Ecto neural progenitor cell (in vitro differentiated cells): ENCODE measurements around the gene TBC1D5.
"Not testable (repeated sequence)": the region's sequence is repeated elsewhere in the genome, so short reads cannot be mapped to it uniquely, and the experiment has no call there.

ENCODE experiments used
- DNase-seq: peaks from one replicate; pipeline ENCODE4 v3.0.0-alpha.2; 2018; ENCODE audit warnings: low spot score

The TBC1D5 gene

GRCh38 chr3:17642474-17642873 lies 100.0 kb downstream of the TBC1D5 start:
- no peak for DNase-seq

GRCh38 chr3:17640466-17640865 lies 102.0 kb downstream of the TBC1D5 start:
- no peak for DNase-seq

- DNase-seq, result no peak
Observed at GRCh38 chr3:17639765-17640164, 102.7 kb downstream of the TBC1D5 start.

DNA sequence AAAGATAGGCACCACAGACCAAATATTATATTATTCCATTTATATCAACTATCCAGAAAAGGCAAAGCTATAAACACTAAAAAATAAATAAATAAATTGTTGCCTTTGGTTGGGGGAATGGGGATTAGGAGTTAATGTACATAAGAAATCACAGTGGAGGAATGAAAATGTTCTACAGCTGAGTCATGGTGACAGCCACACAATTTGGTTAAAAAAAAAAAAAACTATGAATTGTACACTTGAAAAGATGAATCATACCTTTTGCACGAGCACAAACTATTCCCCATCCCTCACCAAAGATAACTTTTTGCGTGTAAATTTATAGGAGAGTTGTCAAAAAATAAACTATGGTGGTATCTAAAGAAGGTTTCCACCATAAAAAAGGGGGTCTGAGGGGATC lies 103.2 kb downstream of the TBC1D5 start:
- DNase-seq, result no peak

GRCh38 chr3:17638356-17638755 lies 104.1 kb downstream of the TBC1D5 start:
- no peak for DNase-seq

DNA sequence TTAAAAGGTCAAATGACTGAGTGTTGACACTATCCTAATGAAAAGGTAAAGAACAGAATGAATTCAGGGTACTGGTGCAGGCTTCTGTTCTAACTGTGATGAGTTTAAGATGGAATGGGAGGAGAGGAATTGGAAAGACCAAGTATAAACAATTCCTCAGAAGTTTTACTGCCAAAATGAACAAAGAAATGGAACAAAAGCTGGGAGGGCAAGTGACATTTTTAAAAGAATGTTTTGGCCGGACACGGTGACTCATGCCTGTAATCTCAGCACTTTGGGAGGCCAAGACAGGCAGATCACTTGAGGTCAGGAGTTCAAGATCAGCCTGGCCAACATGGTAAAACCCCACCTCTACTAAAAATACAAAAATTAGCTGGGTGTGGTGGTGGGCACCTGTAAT lies 106.8 kb downstream of the TBC1D5 start:
- not testable (repeated sequence) for DNase-seq

DNA sequence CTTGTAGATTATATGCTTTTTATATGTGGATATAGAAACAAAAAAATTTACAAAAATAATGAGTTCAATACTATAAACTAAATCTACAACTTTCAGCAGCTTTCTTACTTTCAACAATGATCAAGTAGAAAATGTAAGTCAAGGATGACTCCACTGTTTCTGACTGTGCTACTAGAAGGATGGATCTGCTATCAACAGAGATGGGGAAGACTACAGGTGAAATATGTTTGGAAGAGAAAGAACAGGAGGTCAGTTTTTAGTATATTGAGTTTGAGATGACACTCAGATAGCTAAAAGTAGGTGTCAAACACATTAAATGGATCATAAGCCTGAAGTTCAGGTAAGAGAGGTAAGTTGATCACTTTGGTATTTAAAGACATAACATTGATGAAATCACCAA lies 107.5 kb downstream of the TBC1D5 start:
- no peak for DNase-seq

DNA sequence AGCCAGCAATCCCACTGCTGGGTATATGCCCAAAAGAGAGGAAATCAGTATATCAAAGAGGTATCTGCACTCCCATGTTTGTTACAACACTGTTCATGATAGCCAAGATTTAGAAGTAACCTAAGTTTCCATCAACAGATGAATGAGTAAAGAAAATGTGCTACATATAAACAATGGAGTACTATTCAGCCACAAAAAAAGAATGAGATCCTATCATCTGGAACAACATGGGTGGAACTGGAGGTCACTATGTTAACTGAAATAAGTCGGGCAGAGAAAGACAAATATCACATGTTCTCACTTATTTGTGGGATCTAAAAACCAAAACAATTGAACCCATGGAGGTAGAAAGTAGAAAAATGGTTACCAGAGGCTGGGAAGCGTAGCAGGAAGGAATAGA lies 108.2 kb downstream of the TBC1D5 start:
- DNase-seq, result no peak

DNA sequence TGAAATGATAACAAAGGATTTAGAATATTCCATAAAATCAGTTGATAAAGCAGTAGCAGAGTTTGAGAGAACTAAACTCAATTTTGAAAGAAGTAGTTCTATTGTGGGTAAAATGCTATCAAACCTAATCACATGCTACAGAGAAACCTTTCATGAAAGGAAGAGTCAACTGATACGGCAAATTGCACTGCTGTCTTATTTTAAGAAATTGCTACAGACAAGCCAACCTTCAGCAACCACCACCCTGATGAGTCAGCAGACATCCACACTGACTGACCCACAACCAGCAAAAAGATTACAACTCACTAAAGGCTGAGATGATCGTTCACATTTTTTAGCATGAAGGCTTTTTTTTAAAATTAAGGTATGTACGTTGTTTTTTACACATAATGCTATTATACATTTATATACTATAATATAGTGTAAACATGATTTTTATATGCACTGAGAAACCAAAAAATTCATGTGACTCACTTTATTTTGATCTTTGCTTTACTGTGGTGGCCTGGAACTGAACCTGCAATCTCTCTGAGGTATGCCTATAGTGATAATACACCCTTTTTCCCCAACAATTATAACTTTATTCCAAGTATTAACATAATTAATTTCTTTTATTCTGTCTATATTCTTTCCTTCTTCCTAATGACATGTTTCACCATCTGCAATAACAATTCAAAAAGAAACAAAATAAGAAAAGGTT lies 109.9 kb downstream of the TBC1D5 start:
- no peak for DNase-seq

DNA sequence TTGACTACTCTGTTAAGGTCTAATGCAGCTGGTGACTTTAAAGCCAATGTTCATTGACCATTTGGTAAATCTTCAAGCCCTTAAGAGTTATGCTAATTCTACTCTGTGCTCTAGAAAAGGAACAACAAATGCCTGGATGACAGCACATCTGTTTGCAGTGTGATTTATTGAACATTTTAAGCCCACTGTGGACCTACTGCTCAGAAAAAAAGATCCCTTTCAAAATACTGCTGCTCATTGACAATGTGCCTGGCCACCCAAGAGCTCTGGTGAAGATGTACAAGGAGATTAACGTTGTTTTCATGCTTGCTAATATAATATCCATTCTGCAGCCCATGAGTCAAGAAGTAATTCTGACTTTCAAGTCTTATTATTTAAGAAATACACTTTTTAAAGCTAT lies 110.8 kb downstream of the TBC1D5 start:
- no peak for DNase-seq

- DNase-seq, result no peak
Observed at GRCh38 chr3:17629400-17629799, 113.0 kb downstream of the TBC1D5 start.

DNA sequence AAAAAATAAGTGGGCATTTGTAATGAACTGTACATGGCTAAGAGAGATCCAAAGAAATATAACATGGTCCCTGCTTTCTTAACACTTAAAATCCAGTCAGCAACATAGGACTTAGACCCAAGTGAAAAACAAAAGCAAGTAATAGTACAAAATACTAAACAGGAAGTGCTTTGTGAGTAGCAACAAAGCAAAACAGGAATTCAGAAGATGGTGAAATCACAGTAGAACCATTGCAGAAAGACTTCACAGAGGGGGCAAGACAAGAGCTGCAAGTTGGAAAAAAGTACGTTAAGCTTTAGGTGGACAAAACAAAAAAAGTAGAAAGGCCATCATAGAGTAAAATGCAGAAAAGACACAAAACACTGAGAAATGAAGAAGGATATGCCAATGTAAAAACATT lies 116.0 kb downstream of the TBC1D5 start:
- DNase-seq, result no peak

DNA sequence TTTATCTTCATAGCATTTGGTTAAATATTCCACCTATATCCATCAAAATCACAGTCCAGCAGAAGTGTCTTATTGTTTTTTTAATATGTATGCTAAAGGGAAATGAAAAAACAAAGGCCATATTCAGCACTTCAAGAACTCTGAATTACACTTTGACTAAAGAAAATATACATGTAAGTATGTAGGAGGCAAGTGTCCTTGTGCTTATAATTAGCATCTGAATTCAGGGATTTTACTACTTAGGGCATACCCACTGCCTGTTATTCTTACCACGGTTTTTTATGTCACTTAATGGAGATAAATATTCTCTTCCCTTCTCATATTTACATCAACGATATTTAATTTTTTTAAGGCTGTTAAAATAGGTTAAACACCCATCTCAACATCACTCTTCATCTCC lies 117.3 kb downstream of the TBC1D5 start:
- no peak for DNase-seq

DNA sequence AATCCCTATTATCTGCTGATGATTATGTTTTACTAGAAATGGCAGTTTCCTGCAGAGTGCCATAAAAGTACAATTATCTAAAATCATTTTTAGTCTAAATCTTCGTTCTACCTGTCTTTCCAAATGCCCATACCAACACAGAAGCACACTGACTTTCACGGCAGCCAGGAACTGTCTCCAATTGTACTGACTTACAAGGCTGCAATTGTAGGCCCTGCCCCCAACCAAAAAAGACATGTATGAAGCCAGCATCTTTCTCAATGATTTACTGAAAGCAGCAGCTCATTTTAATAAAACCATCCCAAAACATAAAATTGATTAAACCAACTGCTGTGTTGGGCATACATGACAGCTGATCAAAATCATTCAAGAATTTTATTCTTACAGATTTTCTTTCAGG lies 119.0 kb downstream of the TBC1D5 start:
- DNase-seq, result no peak

GRCh38 chr3:17619968-17620367 lies 122.5 kb downstream of the TBC1D5 start:
- DNase-seq, result no peak

DNA sequence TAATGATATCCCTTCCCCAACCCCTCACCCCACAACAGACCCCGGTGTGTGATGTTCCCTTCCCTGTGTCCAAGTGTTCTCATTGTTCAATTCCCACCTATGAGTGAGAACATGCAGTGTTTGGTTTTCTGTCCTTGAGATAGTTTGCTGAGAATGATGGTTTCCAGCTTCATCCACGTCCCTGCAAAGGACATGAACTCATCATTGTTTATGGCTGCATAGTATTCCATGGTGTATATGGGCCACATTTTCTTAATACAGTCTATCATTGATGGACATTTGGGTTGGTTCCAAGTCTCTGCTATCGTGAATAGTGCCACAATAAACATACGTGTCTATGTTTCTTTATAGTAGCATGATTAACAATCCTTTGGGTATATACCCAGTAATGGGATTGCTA lies 129.4 kb downstream of the TBC1D5 start:
- DNase-seq, result not testable (repeated sequence)

GRCh38 chr3:17607905-17608304 lies 134.5 kb downstream of the TBC1D5 start:
- DNase-seq, result no peak

DNA sequence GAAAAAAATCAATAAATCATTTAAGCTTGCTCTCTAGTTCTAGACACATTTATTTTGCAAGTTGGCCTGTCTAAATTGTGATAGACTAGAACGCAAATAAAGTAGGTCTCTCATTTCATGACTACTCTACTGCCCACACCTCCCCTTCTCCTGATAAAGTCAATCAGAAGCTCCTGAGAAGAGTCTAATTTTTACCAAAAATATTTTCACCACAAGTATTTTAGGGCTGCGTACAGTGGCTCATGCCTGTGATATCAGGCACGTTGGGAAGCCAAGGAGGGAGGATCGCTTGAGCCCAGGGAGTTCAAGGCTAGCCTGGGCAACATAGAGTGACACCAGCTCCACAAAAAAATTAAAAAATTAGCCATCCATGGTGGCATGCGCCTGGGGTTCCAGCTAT lies 136.5 kb downstream of the TBC1D5 start:
- DNase-seq, result no peak

GRCh38 chr3:17605032-17605431 lies 137.4 kb downstream of the TBC1D5 start:
- no peak for DNase-seq

DNA sequence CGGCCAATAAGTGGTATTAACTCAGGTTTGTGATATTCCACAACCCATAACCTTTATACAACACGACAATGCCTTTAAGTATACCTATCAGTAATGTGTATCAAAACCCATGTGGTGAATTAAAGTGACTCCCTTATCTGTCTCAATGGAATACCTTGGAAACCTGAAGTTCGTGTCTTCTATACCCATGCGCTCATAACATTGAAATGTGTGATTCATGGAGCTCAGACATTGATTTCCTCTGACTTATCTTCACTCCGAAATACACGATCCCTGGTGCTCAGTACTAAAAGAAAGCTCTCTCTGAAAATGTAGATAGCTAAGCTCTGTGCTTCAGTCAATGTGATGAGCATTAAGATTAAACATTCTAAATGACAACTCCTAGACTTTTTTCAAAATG lies 140.3 kb downstream of the TBC1D5 start:
- DNase-seq, result no peak

GRCh38 chr3:17592956-17593355 lies 149.5 kb downstream of the TBC1D5 start:
- DNase-seq, result no peak

DNA sequence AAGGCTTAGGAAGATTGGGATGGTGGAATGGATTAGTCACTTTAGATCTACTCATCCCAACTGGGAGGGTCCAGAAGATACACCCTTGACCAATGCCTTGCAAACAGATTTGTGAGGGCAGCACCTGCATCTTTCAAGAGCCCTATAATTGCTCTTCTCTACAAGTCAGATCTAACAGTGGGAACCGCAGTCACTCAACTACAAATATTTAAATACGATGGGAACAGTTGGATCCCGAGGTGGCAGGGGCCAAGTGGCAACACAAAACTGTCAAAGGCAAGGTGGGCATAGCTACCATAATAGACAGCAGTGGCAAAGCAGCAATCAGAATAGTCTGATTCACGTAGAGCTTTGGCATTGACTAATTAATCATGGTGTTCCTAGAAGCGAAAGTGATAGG lies 152.0 kb downstream of the TBC1D5 start:
- no peak for DNase-seq

DNA sequence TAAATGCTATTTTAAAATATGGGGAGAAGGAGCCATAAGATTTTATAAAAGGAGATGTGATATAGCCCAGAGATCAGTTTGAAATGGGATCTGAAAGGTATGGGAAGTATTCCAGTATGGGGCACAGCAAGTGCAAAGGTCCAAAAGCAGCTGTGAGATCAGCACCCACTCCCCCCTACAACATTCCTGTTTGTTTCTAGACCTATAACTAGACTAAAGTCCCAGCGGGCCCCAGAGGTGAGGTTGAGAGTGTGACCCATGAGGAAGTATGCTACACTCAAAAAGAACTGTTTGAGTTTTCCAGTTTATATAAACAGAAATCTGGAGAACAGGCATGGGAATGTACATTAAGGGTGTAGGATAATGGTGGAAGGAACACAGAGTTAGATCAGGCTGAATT lies 152.5 kb downstream of the TBC1D5 start:
- no peak for DNase-seq

GRCh38 chr3:17588422-17588821 lies 154.0 kb downstream of the TBC1D5 start:
- no peak for DNase-seq
